ENCODE data around the gene FGFR2.

Gene FGFR2

DNA sequence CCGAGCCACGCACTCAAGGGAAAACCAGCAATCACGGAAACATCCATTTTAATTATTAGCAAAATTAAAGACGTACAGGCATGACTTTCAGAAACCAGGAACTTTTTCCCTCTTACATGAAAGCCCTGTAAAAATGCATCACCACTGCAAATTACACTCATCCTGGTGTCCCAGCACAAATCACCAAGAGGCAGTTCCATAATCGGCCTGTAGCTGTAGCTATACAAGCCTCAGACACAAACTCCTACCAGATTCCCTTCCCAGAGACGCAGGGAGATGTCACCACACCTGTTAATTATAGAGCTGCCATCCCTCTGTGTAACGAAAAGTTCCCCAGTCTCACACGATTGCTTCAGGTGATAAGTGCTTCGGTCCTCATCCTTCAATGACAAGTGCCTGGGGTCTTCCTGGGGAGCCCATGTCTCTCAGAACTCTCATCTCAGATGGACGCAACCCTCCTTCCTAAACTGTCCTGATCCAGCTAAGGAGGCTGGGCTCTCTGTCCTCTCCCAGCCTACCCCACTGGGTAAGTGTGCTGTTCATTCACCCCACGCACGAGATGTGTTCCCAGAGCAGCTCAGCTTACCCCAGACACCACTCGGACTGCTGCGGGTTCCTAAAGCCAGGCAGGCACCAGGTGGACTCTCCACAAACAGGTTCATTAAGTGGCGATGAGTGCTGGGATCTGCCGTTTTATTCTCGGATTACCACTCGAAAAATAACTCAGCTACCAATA lies 5.9 kb downstream of the FGFR2 start:
- Histone ChIP-seq H3K27ac (no peak overlapping the region), H3K4me1 (ENCODE audit: control insufficient read depth in 1 of 2, insufficient read depth in 1 of 2, low read depth in 1 of 2, low read length in 1 of 2) (peaks cover 0 to 4% of the 10 kb centered on the region in 2 experiments), H3K4me3 (ENCODE audit: low read depth in 1 of 2, low read length in 1 of 2) (no peak overlapping the region), H3K27me3 (peaks cover 44% of the 10 kb centered on the region), H3K36me3 (no peaks in the 10 kb centered on the region), H3K9me3 (no peaks in the 10 kb centered on the region)
- TF ChIP-seq, protein P1, sequence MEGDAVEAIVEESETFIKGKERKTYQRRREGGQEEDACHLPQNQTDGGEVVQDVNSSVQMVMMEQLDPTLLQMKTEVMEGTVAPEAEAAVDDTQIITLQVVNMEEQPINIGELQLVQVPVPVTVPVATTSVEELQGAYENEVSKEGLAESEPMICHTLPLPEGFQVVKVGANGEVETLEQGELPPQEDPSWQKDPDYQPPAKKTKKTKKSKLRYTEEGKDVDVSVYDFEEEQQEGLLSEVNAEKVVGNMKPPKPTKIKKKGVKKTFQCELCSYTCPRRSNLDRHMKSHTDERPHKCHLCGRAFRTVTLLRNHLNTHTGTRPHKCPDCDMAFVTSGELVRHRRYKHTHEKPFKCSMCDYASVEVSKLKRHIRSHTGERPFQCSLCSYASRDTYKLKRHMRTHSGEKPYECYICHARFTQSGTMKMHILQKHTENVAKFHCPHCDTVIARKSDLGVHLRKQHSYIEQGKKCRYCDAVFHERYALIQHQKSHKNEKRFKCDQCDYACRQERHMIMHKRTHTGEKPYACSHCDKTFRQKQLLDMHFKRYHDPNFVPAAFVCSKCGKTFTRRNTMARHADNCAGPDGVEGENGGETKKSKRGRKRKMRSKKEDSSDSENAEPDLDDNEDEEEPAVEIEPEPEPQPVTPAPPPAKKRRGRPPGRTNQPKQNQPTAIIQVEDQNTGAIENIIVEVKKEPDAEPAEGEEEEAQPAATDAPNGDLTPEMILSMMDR (IDR thresholded peaks at IDR 0.05): no peak

DNA sequence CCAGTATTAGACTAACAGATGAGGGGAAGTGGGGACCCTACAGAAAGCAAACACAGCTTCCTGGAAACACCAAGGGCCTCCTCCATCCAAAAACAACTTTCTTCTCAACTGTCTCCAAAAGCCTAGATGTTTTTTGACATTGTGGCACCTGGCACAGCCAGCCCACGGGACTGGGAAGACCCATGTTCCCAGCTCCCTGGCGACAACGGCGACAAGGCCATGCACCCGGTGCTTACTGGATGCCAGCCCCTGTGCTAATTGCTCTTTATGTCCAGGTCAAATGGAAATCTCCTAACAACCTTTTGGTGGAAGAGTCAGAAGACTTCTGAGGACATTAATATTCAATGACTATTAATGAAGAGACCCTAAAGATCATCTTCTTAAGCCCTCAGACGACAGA lies 7.1 kb downstream of the FGFR2 start:
- peaks cover 33% of the 10 kb centered on the region for H3K27me3 ChIP-seq
- no peaks in the 10 kb centered on the region for H3K4me1 ChIP-seq (ENCODE audit: control insufficient read depth in 1 of 2, insufficient read depth in 1 of 2, low read depth in 1 of 2, low read length in 1 of 2)
- TF ChIP-seq, protein P1 (IDR thresholded peaks at IDR 0.05): no peak
- no peak overlapping the region for H3K4me3 ChIP-seq (ENCODE audit: low read depth in 1 of 2, low read length in 1 of 2)
- H3K9me3 ChIP-seq: no peaks in the 10 kb centered on the region
- H3K36me3 ChIP-seq: no peaks in the 10 kb centered on the region
- H3K27ac ChIP-seq: no peak overlapping the region

GRCh38 chr10:121590772-121591171 lies 7.5 kb downstream of the FGFR2 start:
- H3K27ac ChIP-seq: no peak overlapping the region
- no peak overlapping the region for H3K4me3 ChIP-seq (ENCODE audit: low read depth in 1 of 2, low read length in 1 of 2)
- no peaks in the 10 kb centered on the region for H3K4me1 ChIP-seq (ENCODE audit: control insufficient read depth in 1 of 2, insufficient read depth in 1 of 2, low read depth in 1 of 2, low read length in 1 of 2)
- H3K27me3 ChIP-seq: peaks cover 29% of the 10 kb centered on the region
- TF ChIP-seq, protein P1 (IDR thresholded peaks at IDR 0.05): no peak
- H3K36me3 ChIP-seq: no peaks in the 10 kb centered on the region
- H3K9me3 ChIP-seq: no peaks in the 10 kb centered on the region

GRCh38 chr10:121589553-121589952 lies 8.7 kb downstream of the FGFR2 start:
- Histone ChIP-seq H3K36me3 (no peaks in the 10 kb centered on the region), H3K27ac (no peak overlapping the region), H3K9me3 (no peaks in the 10 kb centered on the region), H3K4me3 (ENCODE audit: low read depth in 1 of 2, low read length in 1 of 2) (no peak overlapping the region), H3K27me3 (peaks cover 16% of the 10 kb centered on the region), H3K4me1 (ENCODE audit: control insufficient read depth in 1 of 2, insufficient read depth in 1 of 2, low read depth in 1 of 2, low read length in 1 of 2) (no peaks in the 10 kb centered on the region)
- TF ChIP-seq, protein P1 (IDR thresholded peaks at IDR 0.05): no peak

DNA sequence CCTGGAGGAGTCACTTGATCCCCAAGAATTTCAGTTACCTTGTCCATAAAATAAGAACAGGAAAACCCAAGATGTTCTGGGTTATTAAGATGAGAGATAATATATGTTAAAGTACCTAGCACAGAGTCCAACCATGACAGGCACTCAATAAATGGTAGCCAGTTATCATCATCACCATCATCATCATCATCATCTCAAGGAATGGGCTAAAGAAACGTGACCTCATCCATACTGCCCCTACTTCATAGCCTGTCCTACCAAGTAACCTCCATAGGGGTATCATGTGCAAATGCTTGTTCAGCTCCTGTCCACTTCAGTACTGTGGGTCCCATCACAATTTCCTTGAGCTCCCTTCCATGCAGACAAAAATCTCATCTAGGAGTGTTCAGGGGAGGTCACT lies 14.4 kb downstream of the FGFR2 start:
- H3K27ac ChIP-seq: no peak overlapping the region
- H3K4me3 ChIP-seq (ENCODE audit: low read depth in 1 of 2, low read length in 1 of 2): no peak overlapping the region
- H3K27me3 ChIP-seq: no peaks in the 10 kb centered on the region
- TF ChIP-seq, protein P1 (IDR thresholded peaks at IDR 0.05): no peak
- H3K4me1 ChIP-seq (ENCODE audit: control insufficient read depth in 1 of 2, insufficient read depth in 1 of 2, low read depth in 1 of 2, low read length in 1 of 2): no peaks in the 10 kb centered on the region
- no peaks in the 10 kb centered on the region for H3K9me3 ChIP-seq
- H3K36me3 ChIP-seq: no peaks in the 10 kb centered on the region

All from neutrophil (primary cell).